ENCODE data around the gene AGPAT4. TPM values are rescaled to one million over a fixed set of nuclear protein-coding genes. Genes with fewer than 3 reads are reported as not detected.

The AGPAT4 gene
- total and polyA plus RNA-seq, 2 of the 4 experiments (the other 2 are of a cell fraction): 3.6 to 3.8 TPM

DNA sequence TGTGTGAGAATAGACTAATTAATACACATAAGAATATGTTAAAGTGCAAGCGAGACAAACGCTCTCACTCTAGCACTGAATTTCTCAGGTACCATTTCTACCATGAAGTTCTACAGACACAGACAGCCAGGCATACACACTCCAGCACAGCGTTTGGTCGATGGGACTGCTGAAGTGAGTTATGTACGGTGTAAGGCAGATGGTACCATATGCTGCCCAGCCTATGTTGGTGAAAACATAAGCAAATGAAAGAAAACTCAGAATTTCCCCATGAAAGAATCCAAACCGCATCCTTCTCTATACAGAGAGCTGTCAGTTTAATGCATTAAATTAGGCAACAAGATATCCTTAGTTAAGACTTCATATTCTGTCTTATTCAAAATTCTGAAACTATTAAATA lies 34.9 kb downstream of the AGPAT4 start:
- intact Hi-C loops (cut with micrococcal nuclease): loop anchor here (10.0 kb wide), 1 partner anchor 204 kb away; no protein-coding TSS in a partner anchor
- no peak for TF ChIP-seq FOS (IDR thresholded peaks at IDR 0.05; ENCODE audit: low read depth, low read length)
- TF ChIP-seq CHD1 (IDR thresholded peaks at IDR 0.05; ENCODE audit: low read depth, low read length): no peak
- no peak for TF ChIP-seq MAZ (IDR thresholded peaks at IDR 0.05; ENCODE audit: borderline replicate concordance, low read depth, low read length)
- TF ChIP-seq NFE2L2 (IDR thresholded peaks at IDR 0.05; ENCODE audit: low read depth, low read length): no peak
- no peak for TF ChIP-seq RFX5 (IDR thresholded peaks at IDR 0.05; ENCODE audit: low read depth, low read length)
- TF ChIP-seq, protein P1, sequence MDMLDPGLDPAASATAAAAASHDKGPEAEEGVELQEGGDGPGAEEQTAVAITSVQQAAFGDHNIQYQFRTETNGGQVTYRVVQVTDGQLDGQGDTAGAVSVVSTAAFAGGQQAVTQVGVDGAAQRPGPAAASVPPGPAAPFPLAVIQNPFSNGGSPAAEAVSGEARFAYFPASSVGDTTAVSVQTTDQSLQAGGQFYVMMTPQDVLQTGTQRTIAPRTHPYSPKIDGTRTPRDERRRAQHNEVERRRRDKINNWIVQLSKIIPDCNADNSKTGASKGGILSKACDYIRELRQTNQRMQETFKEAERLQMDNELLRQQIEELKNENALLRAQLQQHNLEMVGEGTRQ (IDR thresholded peaks at IDR 0.05; ENCODE audit: low read depth, low read length): no peak
- TF ChIP-seq RCOR1 (IDR thresholded peaks at IDR 0.05; ENCODE audit: insufficient replicate concordance, low read length): no peak
- no peak for TF ChIP-seq RAD21 (IDR thresholded peaks at IDR 0.05; ENCODE audit: low read length)
- TF ChIP-seq, protein P2, sequence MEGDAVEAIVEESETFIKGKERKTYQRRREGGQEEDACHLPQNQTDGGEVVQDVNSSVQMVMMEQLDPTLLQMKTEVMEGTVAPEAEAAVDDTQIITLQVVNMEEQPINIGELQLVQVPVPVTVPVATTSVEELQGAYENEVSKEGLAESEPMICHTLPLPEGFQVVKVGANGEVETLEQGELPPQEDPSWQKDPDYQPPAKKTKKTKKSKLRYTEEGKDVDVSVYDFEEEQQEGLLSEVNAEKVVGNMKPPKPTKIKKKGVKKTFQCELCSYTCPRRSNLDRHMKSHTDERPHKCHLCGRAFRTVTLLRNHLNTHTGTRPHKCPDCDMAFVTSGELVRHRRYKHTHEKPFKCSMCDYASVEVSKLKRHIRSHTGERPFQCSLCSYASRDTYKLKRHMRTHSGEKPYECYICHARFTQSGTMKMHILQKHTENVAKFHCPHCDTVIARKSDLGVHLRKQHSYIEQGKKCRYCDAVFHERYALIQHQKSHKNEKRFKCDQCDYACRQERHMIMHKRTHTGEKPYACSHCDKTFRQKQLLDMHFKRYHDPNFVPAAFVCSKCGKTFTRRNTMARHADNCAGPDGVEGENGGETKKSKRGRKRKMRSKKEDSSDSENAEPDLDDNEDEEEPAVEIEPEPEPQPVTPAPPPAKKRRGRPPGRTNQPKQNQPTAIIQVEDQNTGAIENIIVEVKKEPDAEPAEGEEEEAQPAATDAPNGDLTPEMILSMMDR (conservative IDR thresholded peaks at IDR 0.05; ENCODE audit: low read depth, low read length): no peak
- TF ChIP-seq CEBPB (IDR thresholded peaks at IDR 0.05; ENCODE audit: low read depth, low read length): no peak
- no peak for TF ChIP-seq POLR2A (IDR thresholded peaks at IDR 0.05; ENCODE audit: low read depth, low read length)
- TF ChIP-seq MAFK (IDR thresholded peaks at IDR 0.05; ENCODE audit: low read depth, low read length): no peak
- no peak for TF ChIP-seq BHLHE40 (IDR thresholded peaks at IDR 0.05; ENCODE audit: low read depth, low read length)
- TF ChIP-seq SMC3 (IDR thresholded peaks at IDR 0.05; ENCODE audit: low read depth, low read length): no peak
- no peak for TF ChIP-seq MXI1 (IDR thresholded peaks at IDR 0.05; ENCODE audit: borderline replicate concordance, low read depth, low read length)

More for the DNA sequence above, 34.9 kb downstream of the AGPAT4 start:
- Histone ChIP-seq H3K9me3 (ENCODE audit: control insufficient read depth, insufficient read depth, low read length) (no peaks in the 10 kb centered on the region), H3K36me3 (ENCODE audit: control insufficient read depth, insufficient read depth, low read length) (no peaks in the 10 kb centered on the region; the same call in 1 of the 2 replicates), H2AFZ (replicated peaks; ENCODE audit: low read length, poor library complexity) (no peak overlapping the region), H3K79me1 (ENCODE audit: low read depth in 1 of 2, low read length in 2 of 2) (peaks cover 3 to 25% of the 10 kb centered on the region in 2 experiments; a peak in 2 of 4 replicates), H4K5ac (ENCODE audit: low read depth, low read length) (no peak overlapping the region), H2BK15ac (ENCODE audit: low read depth, low read length) (no peak overlapping the region), H3K4me1 (ENCODE audit: control insufficient read depth, insufficient read depth, low read length) (peaks cover 9% of the 10 kb centered on the region; the same call in 1 of the 2 replicates), H3K18ac (ENCODE audit: low read depth, low read length) (no peak overlapping the region), H4K91ac (ENCODE audit: insufficient read depth, low read depth, low read length) (no peak overlapping the region), H3K4ac (ENCODE audit: low read depth, low read length) (no peak overlapping the region), H3K9ac (ENCODE audit: low read depth, low read length) (no peak overlapping the region), H3K9me1 (ENCODE audit: insufficient read depth, low read length) (peaks cover 9% of the 10 kb centered on the region), H2BK20ac (ENCODE audit: low read depth, low read length) (no peak overlapping the region), H3K27ac (ENCODE audit: insufficient read depth, low read length) (no peak overlapping the region), H3K56ac (ENCODE audit: extremely low read depth, insufficient read depth, low read length) (no peak overlapping the region), H3K4me3 (ENCODE audit: insufficient read depth, low read depth, low read length) (no peak overlapping the region), H3K14ac (replicated peaks; ENCODE audit: low read depth, low read length) (no peak overlapping the region), H2AK5ac (ENCODE audit: low read depth, low read length) (no peak overlapping the region), H2BK5ac (ENCODE audit: low read depth, low read length, poor library complexity, severe bottlenecking) (no peak overlapping the region), H2BK120ac (ENCODE audit: low read depth, low read length) (no peak overlapping the region), H3K27me3 (ENCODE audit: control insufficient read depth, insufficient read depth, low read length) (no peaks in the 10 kb centered on the region), H3K23ac (ENCODE audit: low read depth, low read length) (no peak overlapping the region), H3K4me2 (ENCODE audit: low read depth, low read length) (no peak overlapping the region), H2AK9ac (replicated peaks; ENCODE audit: low read depth, low read length, poor library complexity) (no peak overlapping the region), H4K20me1 (ENCODE audit: insufficient read depth, low read length) (no peaks in the 10 kb centered on the region), H4K8ac (ENCODE audit: low read depth in 2 of 2, low read length in 2 of 2) (no peak overlapping the region)
- dilution Hi-C loops (cut with HindIII; ENCODE audit: low sequenced_read_pairs, unreplicated experiment) (no loop called here), in situ Hi-C loops (cut with MboI; ENCODE audit: low sequenced_read_pairs) (no loop called here)
- POLR2A ChIA-PET (ENCODE audit: unreplicated experiment): no interaction called here
- CTCF ChIA-PET: no interaction called here
- WGBS, 2 experiments (ENCODE audit: extremely low coverage in 2 of 2, insufficient read length in 1 of 2): no CpG with 5 or more reads among the region's 6 CpGs
- no peak for ATAC-seq (ENCODE audit: low read depth)
- BruUV-seq (replicated peaks): no TSS peak
- no peak for DNase-seq
